ENCODE measurements around the gene FERMT3. TPM values are rescaled to one million over a fixed set of nuclear protein-coding genes. Genes with fewer than 3 reads are reported as not detected.

FERMT3 gene
- polyA plus RNA-seq, 3 donors from 2014 or later = 181 to 297 (median 236) TPM

GRCh38 chr11:64255135-64256128 is 48.9 kb downstream of the FERMT3 start:
- H3K27ac Mint-ChIP-seq = peak overlapping the region in 1 of 6 donors; percentile 30
- H3K36me3 Mint-ChIP-seq = peaks cover 0 to 5% (median 4%) of the 10 kb centered on the region in 3 donors
- peaks cover 2 to 13% (median 6%) of the 10 kb centered on the region in 3 donors for H3K27me3 Mint-ChIP-seq (ENCODE audit: low read depth in 3 of 3)
- peaks cover 8 to 20% of the 10 kb centered on the region in 2 donors for H3K4me1 Mint-ChIP-seq
- no peak overlapping the region for H3K4me3 Mint-ChIP-seq
- DNase-seq = no peak
- H3K9me3 Mint-ChIP-seq = no peaks in the 10 kb centered on the region

- no peak for DNase-seq
- H3K27me3 Mint-ChIP-seq (ENCODE audit: low read depth in 3 of 3) = peaks cover 2 to 11% (median 6%) of the 10 kb centered on the region in 3 donors
- H3K27ac Mint-ChIP-seq = no peak overlapping the region
- H3K4me3 Mint-ChIP-seq = no peak overlapping the region
- no peaks in the 10 kb centered on the region for H3K9me3 Mint-ChIP-seq
- H3K4me1 Mint-ChIP-seq = peaks cover 8 to 16% of the 10 kb centered on the region in 2 donors
- H3K36me3 Mint-ChIP-seq = peaks cover 0 to 5% (median 4%) of the 10 kb centered on the region in 3 donors
Measured at GRCh38 chr11:64256300-64256699, 49.8 kb downstream of the FERMT3 start.

- Mint-ChIP-seq H3K4me3 (no peak overlapping the region), H3K27ac (no peak overlapping the region), H3K27me3 (ENCODE audit: low read depth in 3 of 3) (peaks cover 0 to 5% (median 4%) of the 10 kb centered on the region in 3 donors), H3K4me1 (peaks cover 0 to 8% of the 10 kb centered on the region in 2 donors), H3K36me3 (peaks cover 0 to 9% (median 4%) of the 10 kb centered on the region in 3 donors), H3K9me3 (no peaks in the 10 kb centered on the region)
- DNase-seq = no peak
Measured at GRCh38 chr11:64258356-64258755, 51.8 kb downstream of the FERMT3 start.

GRCh38 chr11:64258946-64259532 is 52.5 kb downstream of the FERMT3 start:
- Mint-ChIP-seq H3K27ac (no peak overlapping the region), H3K36me3 (peaks cover 0 to 9% (median 4%) of the 10 kb centered on the region in 3 donors), H3K9me3 (no peaks in the 10 kb centered on the region), H3K4me3 (no peak overlapping the region), H3K27me3 (ENCODE audit: low read depth in 3 of 3) (peaks cover 0 to 5% (median 4%) of the 10 kb centered on the region in 3 donors), H3K4me1 (peaks cover 0 to 4% of the 10 kb centered on the region in 2 donors)
- DNase-seq = no peak

GRCh38 chr11:64259533-64260067 is 53.1 kb downstream of the FERMT3 start:
- Mint-ChIP-seq H3K4me1 (peaks cover 0 to 4% of the 10 kb centered on the region in 2 donors), H3K4me3 (no peak overlapping the region), H3K27me3 (ENCODE audit: low read depth in 3 of 3) (peaks cover 0 to 5% (median 4%) of the 10 kb centered on the region in 3 donors), H3K9me3 (no peaks in the 10 kb centered on the region), H3K27ac (no peak overlapping the region), H3K36me3 (peaks cover 0 to 9% (median 4%) of the 10 kb centered on the region in 3 donors)
- no peak for DNase-seq

GRCh38 chr11:64260147-64260708 is 53.7 kb downstream of the FERMT3 start:
- H3K4me3 Mint-ChIP-seq = no peak overlapping the region
- H3K36me3 Mint-ChIP-seq = peaks cover 0 to 9% (median 4%) of the 10 kb centered on the region in 3 donors
- peaks cover 0 to 5% (median 4%) of the 10 kb centered on the region in 3 donors for H3K27me3 Mint-ChIP-seq (ENCODE audit: low read depth in 3 of 3)
- peaks cover 0 to 4% of the 10 kb centered on the region in 2 donors for H3K4me1 Mint-ChIP-seq
- H3K27ac Mint-ChIP-seq = peak overlapping the region in 2 of 6 donors; percentile 24 to 29
- H3K9me3 Mint-ChIP-seq = no peaks in the 10 kb centered on the region
- DNase-seq = no peak

- H3K9me3 Mint-ChIP-seq = no peaks in the 10 kb centered on the region
- H3K36me3 Mint-ChIP-seq = peaks cover 0 to 9% (median 4%) of the 10 kb centered on the region in 3 donors
- no peak overlapping the region for H3K4me3 Mint-ChIP-seq
- H3K27me3 Mint-ChIP-seq (ENCODE audit: low read depth in 3 of 3) = peaks cover 0 to 5% (median 5%) of the 10 kb centered on the region in 3 donors
- DNase-seq = no peak
- peaks cover 0 to 4% of the 10 kb centered on the region in 2 donors for H3K4me1 Mint-ChIP-seq
- H3K27ac Mint-ChIP-seq = no peak overlapping the region
Measured at GRCh38 chr11:64261556-64262080, 55.1 kb downstream of the FERMT3 start.

GRCh38 chr11:64262271-64263002 is 55.9 kb downstream of the FERMT3 start:
- Mint-ChIP-seq H3K4me3 (no peak overlapping the region), H3K36me3 (peaks cover 0 to 9% (median 4%) of the 10 kb centered on the region in 3 donors), H3K27me3 (ENCODE audit: low read depth in 3 of 3) (peaks cover 0 to 5% (median 5%) of the 10 kb centered on the region in 3 donors), H3K9me3 (no peaks in the 10 kb centered on the region), H3K27ac (peak overlapping the region in 1 of 6 donors; percentile 55), H3K4me1 (peaks cover under 1 to 4% of the 10 kb centered on the region in 2 donors)
- DNase-seq = no peak

- Mint-ChIP-seq H3K27me3 (ENCODE audit: low read depth in 3 of 3) (peaks cover 0 to 7% (median 5%) of the 10 kb centered on the region in 3 donors), H3K36me3 (peaks cover 0 to 9% (median 4%) of the 10 kb centered on the region in 3 donors), H3K4me3 (no peak overlapping the region), H3K27ac (no peak overlapping the region), H3K4me1 (peaks cover 9 to 12% of the 10 kb centered on the region in 2 donors), H3K9me3 (no peaks in the 10 kb centered on the region)
- no peak for DNase-seq
Measured at GRCh38 chr11:64263021-64263946, 56.8 kb downstream of the FERMT3 start.

- Mint-ChIP-seq H3K36me3 (peaks cover 0 to 9% (median 4%) of the 10 kb centered on the region in 3 donors), H3K27me3 (ENCODE audit: low read depth in 3 of 3) (peaks cover 0 to 10% (median 5%) of the 10 kb centered on the region in 3 donors), H3K9me3 (no peaks in the 10 kb centered on the region), H3K4me1 (peaks cover 16 to 18% of the 10 kb centered on the region in 2 donors), H3K27ac (no peak overlapping the region), H3K4me3 (no peak overlapping the region)
- no peak for DNase-seq
Measured at GRCh38 chr11:64263947-64264317, 57.4 kb downstream of the FERMT3 start.

GRCh38 chr11:64264371-64264852 is 57.9 kb downstream of the FERMT3 start:
- Mint-ChIP-seq H3K9me3 (no peaks in the 10 kb centered on the region), H3K4me3 (no peak overlapping the region), H3K27ac (peak overlapping the region in 1 of 6 donors; percentile 7), H3K36me3 (peaks cover 0 to 7% (median 3%) of the 10 kb centered on the region in 3 donors), H3K4me1 (peaks cover 19% of the 10 kb centered on the region in 2 donors), H3K27me3 (ENCODE audit: low read depth in 3 of 3) (peaks cover 0 to 10% (median 2%) of the 10 kb centered on the region in 3 donors)
- no peak for DNase-seq
